Activated naive CD8-positive, alpha-beta T cell treated with anti-CD3 and anti-CD28 coated beads for 36 hours (primary cell): ENCODE measurements around the gene NTN4. TPM values are rescaled to one million over a fixed set of nuclear protein-coding genes. Genes with fewer than 3 reads are reported as not detected.

Experiments used
- DNase-seq: peaks from one replicate; pipeline ENCODE4 v3.0.0; 2021
- H3K27ac Mint-ChIP-seq: one replicate; pipeline ENCODE4 v1.8.0; 2022; ENCODE audit warnings: mild to moderate bottlenecking, moderate library complexity, mixed read lengths
- H3K27me3 Mint-ChIP-seq: one replicate; pipeline ENCODE4 v1.8.0; 2022; ENCODE audit warnings: mild to moderate bottlenecking, mixed read lengths
- H3K36me3 Mint-ChIP-seq: one replicate; pipeline ENCODE4 v1.8.0; 2021; ENCODE audit warnings: mild to moderate bottlenecking, mixed read lengths
- H3K4me1 Mint-ChIP-seq: one replicate; pipeline ENCODE4 v1.8.0; 2021; ENCODE audit warnings: mixed read lengths
- H3K4me3 Mint-ChIP-seq: one replicate; pipeline ENCODE4 v1.8.0; 2022; ENCODE audit warnings: mild to moderate bottlenecking, moderate library complexity, mixed read lengths
- H3K9me3 Mint-ChIP-seq: one replicate; pipeline ENCODE4 v1.8.0; 2022; ENCODE audit warnings: mixed read lengths
- total RNA-seq, 2 experiments: library from RNA; stranded (reverse); gene quantifications; one replicate each; pipeline ENCODE4 v1.2.3, GENCODE V29; 2021

NTN4 gene
- total RNA-seq, 2 experiments from 2014 or later: not detected

GRCh38 chr12:95648990-95649791, 141.4 kb downstream of the NTN4 start:
- H3K36me3 Mint-ChIP-seq: peaks cover under 1% of the 10 kb centered on the region

GRCh38 chr12:95646781-95647190, 143.8 kb downstream of the NTN4 start:
- Mint-ChIP-seq H3K4me1 (peaks cover 5% of the 10 kb centered on the region), H3K9me3 (no peaks in the 10 kb centered on the region), H3K36me3 (no peaks in the 10 kb centered on the region), H3K4me3 (no peak overlapping the region), H3K27me3 (no peaks in the 10 kb centered on the region), H3K27ac (no peak overlapping the region)
- no peak for DNase-seq

More at GRCh38 chr12:95648990-95649791, 141.4 kb downstream of the NTN4 start:
- no peaks in the 10 kb centered on the region for H3K27me3 Mint-ChIP-seq
- no peak for DNase-seq
- H3K4me3 Mint-ChIP-seq: no peak overlapping the region
- peaks cover under 1% of the 10 kb centered on the region for H3K9me3 Mint-ChIP-seq
- no peak overlapping the region for H3K27ac Mint-ChIP-seq
- peaks cover under 1% of the 10 kb centered on the region for H3K4me1 Mint-ChIP-seq

- Mint-ChIP-seq H3K36me3 (no peaks in the 10 kb centered on the region), H3K27me3 (no peaks in the 10 kb centered on the region), H3K4me1 (peaks cover 5% of the 10 kb centered on the region), H3K9me3 (no peaks in the 10 kb centered on the region), H3K27ac (no peak overlapping the region), H3K4me3 (no peak overlapping the region)
- DNase-seq: no peak
Measured at GRCh38 chr12:95643256-95643655, 147.3 kb downstream of the NTN4 start.

GRCh38 chr12:95642583-95642982, 148.0 kb downstream of the NTN4 start:
- DNase-seq: no peak
- Mint-ChIP-seq H3K4me3 (no peak overlapping the region), H3K9me3 (no peaks in the 10 kb centered on the region), H3K27me3 (no peaks in the 10 kb centered on the region), H3K36me3 (no peaks in the 10 kb centered on the region), H3K4me1 (peaks cover 5% of the 10 kb centered on the region), H3K27ac (no peak overlapping the region)

DNA sequence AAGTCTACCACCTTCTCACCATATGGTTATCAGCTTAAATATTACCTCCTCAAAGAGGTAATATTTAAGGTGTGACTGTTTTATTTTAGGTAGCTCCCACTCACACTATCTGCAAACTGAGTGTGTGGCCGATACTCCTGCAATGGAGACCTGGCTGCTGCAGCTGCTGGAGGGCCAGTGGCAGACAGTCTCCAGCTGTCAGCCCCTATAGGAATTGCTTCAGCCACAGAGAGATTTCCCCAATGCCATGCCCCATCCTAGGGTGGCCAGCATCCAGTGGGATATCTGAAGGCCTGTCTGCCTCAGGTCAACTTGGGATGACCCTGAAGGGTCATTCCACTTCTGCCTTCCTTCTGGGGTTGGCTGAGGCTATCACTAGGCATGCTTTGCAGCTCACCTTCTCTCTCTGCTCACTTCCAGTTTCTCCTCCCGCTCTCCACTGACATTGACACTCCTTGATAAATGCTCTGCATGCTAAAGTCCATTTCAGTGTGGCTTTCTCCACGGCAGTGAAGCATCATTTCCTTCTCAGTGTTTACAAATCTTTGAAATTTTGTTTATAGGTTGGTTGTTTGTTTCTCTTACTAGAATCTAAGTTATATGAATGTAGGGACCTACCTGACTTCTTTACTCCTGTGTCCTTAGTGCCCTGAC, 149.1 kb downstream of the NTN4 start:
- DNase-seq: no peak
- Mint-ChIP-seq H3K9me3 (peaks cover 2% of the 10 kb centered on the region), H3K36me3 (no peaks in the 10 kb centered on the region), H3K27me3 (no peaks in the 10 kb centered on the region), H3K4me3 (no peak overlapping the region), H3K27ac (no peak overlapping the region), H3K4me1 (peaks cover 5% of the 10 kb centered on the region)

GRCh38 chr12:95640516-95640915, 150.0 kb downstream of the NTN4 start:
- Mint-ChIP-seq H3K9me3 (peaks cover 2% of the 10 kb centered on the region), H3K27me3 (no peaks in the 10 kb centered on the region), H3K27ac (no peak overlapping the region), H3K4me1 (peaks cover 5% of the 10 kb centered on the region), H3K36me3 (no peaks in the 10 kb centered on the region), H3K4me3 (no peak overlapping the region)
- no peak for DNase-seq

DNA sequence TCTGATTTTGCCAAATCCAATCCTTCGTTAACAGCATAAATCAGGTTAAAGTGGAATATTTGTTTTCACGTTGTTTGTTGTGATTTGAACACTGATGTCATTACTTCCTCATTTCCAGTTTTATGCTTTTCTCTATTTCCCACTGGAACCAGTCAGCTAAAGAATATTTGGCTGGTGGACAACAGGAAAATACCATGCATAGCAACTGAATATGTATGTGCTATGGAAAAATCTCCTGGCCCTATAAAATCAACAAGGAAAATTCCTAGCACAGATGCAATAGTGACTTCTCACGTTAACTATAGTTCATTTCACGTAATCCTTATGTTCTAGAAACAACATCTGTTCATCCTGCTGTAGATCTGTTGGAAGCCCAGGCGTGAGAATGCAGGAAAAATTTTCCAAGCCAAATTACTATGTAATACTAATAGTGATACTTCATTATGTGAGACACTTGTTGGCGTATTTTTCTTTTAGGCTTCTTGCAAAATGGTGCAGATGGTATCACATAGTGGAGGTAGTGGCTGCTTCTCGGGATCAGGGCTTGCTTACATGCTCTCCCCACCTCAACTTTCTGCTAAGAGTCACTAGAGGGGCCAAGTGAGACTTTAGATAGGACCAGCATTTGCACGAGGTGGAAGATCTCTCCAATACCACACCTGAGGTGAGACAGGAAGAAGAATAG, 153.0 kb downstream of the NTN4 start:
- no peaks in the 10 kb centered on the region for H3K36me3 Mint-ChIP-seq
- H3K4me3 Mint-ChIP-seq: no peak overlapping the region
- no peak overlapping the region for H3K27ac Mint-ChIP-seq
- peaks cover 3% of the 10 kb centered on the region for H3K4me1 Mint-ChIP-seq
- H3K27me3 Mint-ChIP-seq: no peaks in the 10 kb centered on the region
- H3K9me3 Mint-ChIP-seq: peaks cover 2% of the 10 kb centered on the region
- no peak for DNase-seq

DNA sequence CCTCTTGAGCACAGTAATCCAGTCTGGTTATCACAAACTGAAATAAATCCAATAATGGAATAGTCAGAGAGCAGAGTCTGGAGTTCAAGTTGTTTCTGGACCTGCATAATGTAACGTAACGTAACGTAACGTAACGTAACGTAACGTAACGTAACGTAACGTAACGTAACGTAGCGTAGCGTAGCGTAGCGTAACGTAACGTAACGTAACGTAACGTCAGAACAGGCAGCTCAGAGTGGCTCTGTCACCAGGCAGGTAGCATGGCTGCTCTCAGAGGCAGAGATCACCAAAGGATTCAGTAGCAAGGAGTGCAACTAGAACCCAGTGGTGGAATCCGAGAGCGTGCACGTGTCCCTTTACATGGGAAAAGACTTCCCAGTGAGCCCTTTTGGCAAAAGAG, 153.6 kb downstream of the NTN4 start:
- Mint-ChIP-seq H3K27me3 (no peaks in the 10 kb centered on the region), H3K4me1 (no peaks in the 10 kb centered on the region), H3K9me3 (peaks cover 2% of the 10 kb centered on the region), H3K27ac (no peak overlapping the region), H3K4me3 (no peak overlapping the region), H3K36me3 (no peaks in the 10 kb centered on the region)
- DNase-seq: no peak

DNA sequence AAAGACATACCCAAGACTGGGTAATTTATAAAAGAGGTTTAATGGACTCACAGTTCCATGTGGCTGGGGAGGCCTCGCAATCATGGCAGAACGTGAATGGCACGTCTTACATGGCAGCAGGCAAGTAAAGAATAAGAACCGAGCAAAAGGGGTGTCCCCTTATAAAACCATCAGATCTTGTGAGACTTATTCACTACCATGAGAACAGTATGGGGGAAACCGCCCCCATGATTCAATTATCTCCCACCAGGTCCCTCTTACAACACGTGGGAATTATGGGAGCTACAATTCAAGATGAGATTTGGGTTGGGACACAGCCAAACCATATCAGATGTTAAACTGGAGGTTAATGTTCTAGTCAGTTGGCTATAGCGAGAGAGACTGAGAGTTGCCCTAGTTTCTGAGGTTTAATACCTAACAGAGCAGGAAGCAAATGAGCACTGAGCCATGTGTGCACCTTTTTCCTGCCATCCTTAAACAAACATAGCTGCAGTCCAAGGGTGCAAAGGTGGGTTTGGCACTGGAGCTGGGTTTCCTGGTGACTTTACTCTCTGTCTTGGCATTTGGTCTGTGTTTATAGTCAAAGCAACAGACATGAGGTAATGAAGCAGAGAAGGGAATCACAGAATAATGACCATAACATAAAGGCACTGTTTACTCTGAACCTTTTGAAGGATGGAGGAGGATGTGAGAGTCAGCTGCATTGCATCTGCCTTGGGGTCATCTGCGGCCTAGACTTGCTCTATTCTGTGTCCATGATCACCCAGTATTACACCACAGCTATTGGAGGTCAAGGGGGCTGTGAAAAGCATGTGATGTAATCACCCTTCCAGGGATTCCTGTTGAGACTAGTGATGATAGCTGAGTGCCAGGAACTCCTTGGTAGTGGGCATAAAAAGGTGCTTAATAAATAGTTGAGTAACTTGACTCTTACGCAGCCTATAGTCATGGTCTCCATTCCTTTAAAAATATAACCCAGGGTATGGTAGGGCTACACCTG, 155.6 kb downstream of the NTN4 start:
- DNase-seq: no peak
- no peaks in the 10 kb centered on the region for H3K27me3 Mint-ChIP-seq
- H3K4me3 Mint-ChIP-seq: no peak overlapping the region
- peaks cover 2% of the 10 kb centered on the region for H3K9me3 Mint-ChIP-seq
- H3K36me3 Mint-ChIP-seq: no peaks in the 10 kb centered on the region
- H3K27ac Mint-ChIP-seq: no peak overlapping the region
- no peaks in the 10 kb centered on the region for H3K4me1 Mint-ChIP-seq

GRCh38 chr12:95633732-95634465, 156.7 kb downstream of the NTN4 start:
- Mint-ChIP-seq H3K27ac (no peak overlapping the region), H3K4me3 (no peak overlapping the region), H3K27me3 (no peaks in the 10 kb centered on the region), H3K4me1 (no peaks in the 10 kb centered on the region), H3K9me3 (peaks cover 2% of the 10 kb centered on the region), H3K36me3 (no peaks in the 10 kb centered on the region)
- no peak for DNase-seq

DNA sequence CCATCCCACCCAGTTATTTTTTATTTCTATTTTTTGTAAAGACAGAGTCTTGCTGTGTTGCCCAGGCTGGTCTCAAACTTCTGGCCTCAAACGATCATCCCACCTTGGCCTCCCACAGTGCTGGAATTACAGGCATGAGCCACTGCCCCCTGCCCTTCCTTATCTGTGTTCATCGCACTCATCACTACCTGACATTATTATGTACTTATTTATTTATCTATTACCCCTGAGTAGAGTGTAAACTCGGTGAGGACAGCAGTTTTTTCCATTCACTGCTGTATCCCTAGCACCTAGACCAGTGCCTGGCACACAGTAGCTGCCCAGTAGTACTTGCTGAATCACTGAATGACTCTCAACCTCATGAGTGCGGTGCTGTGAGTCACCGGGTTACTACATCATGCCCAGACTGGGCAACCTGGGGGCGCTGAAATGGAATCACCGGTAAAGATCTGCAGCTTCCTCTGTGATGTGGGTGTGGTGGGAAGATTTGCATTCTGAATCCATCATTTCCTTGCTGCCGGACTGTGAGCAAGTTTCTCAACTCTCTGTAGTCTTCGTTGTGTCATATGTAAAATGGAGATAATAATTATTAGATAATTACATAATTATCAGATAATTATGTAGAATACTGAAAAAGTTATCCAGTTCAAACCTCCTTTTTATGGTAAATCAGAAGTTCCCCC, 157.4 kb downstream of the NTN4 start:
- Mint-ChIP-seq H3K4me3 (no peak overlapping the region), H3K4me1 (no peaks in the 10 kb centered on the region), H3K27ac (no peak overlapping the region), H3K27me3 (no peaks in the 10 kb centered on the region), H3K36me3 (no peaks in the 10 kb centered on the region), H3K9me3 (peaks cover 2% of the 10 kb centered on the region)
- no peak for DNase-seq

- no peaks in the 10 kb centered on the region for H3K9me3 Mint-ChIP-seq
- H3K36me3 Mint-ChIP-seq: no peaks in the 10 kb centered on the region
- H3K27ac Mint-ChIP-seq: no peak overlapping the region
- no peaks in the 10 kb centered on the region for H3K4me1 Mint-ChIP-seq
- no peak for DNase-seq
- H3K4me3 Mint-ChIP-seq: no peak overlapping the region
- no peaks in the 10 kb centered on the region for H3K27me3 Mint-ChIP-seq
Measured at GRCh38 chr12:95630496-95630895, 160.1 kb downstream of the NTN4 start.

- Mint-ChIP-seq H3K36me3 (no peaks in the 10 kb centered on the region), H3K27ac (no peak overlapping the region), H3K4me1 (no peaks in the 10 kb centered on the region), H3K4me3 (no peak overlapping the region), H3K9me3 (no peaks in the 10 kb centered on the region), H3K27me3 (no peaks in the 10 kb centered on the region)
- no peak for DNase-seq
Measured at GRCh38 chr12:95629392-95629791, 161.2 kb downstream of the NTN4 start.
